Activated T-cell treated with anti-CD3 and anti-CD28 coated beads for 1 hour (primary cell): Measurements from ENCODE around the gene SPINDOC.
"Not testable (repeated sequence)": the region's sequence is repeated elsewhere in the genome, so short reads cannot be mapped to it uniquely, and the experiment has no call there.

Experiments used
- DNase-seq: peaks from one replicate; pipeline ENCODE4 v3.0.0-alpha.2; 2020; ENCODE audit warnings: low read depth

Gene SPINDOC

DNA sequence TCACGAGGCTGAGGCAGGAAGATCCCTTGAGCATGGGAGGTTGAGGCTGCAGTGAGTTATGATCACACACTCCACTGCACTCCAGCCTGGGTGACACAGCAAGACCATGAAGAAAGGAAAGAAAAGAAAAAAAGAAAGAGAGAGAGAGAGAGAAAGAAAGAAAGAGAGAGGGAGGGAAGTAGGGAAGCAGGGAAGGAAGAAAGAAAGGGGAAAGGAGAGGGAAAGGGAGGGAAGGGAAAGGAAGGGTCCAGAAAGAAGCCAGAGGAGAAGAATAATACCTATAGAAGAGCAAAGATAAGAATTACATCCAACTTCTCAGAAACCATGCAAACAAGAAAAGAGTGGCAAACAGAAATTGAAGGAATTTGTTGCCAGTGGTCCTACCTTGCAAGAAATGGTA, 27.4 kb upstream of the SPINDOC start:
- DNase-seq, result no peak

GRCh38 chr11:63791495-63792167, 21.6 kb upstream of the SPINDOC start:
- no peak for DNase-seq

- DNase-seq, result no peak
Measured at GRCh38 chr11:63793161-63793560, 20.1 kb upstream of the SPINDOC start.

- no peak for DNase-seq
Measured at GRCh38 chr11:63795066-63795465, 18.2 kb upstream of the SPINDOC start.

DNA sequence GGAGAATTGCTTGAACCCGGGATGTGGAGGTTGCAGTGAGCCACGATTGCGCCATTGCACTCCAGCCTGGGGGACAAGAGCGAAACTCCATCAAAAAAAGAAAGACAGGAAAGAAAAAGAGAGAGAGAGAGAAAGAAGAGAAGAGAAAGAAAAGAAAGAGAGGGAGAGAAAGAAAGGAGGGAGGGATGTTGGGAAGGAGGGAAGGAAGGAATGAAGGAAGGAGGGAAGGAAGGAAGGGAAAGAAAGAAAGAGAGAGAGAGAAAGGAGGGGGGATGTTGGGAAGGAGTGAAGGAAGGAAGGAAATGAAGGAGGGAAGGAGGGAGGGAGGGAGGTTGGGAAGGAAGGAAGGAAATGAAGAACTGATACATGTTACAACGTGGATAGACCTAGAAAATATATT, 12.3 kb upstream of the SPINDOC start:
- no peak for DNase-seq

GRCh38 chr11:63802637-63803414, 10.4 kb upstream of the SPINDOC start:
- DNase-seq, result no peak

DNA sequence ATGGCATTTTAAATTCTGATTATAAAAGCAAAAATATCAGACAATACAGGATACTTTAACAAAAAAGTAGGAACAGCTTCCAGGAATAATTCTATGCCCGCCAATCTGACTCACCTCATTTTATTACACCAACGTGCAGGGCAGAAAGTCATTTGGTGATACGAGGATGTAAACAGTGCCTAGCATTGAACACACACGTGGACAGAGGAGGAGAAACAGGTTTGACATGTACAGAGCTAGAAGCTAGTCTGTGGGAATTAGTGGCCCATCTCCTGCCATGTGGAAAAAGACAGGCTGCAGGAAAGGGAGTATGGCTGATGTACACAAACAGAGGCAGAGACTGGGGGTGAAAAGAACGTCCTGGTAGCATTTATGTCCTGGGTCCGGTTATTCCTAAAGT, 9.0 kb upstream of the SPINDOC start:
- no peak for DNase-seq

- DNase-seq, result no peak
Measured at GRCh38 chr11:63805844-63806415, 7.3 kb upstream of the SPINDOC start.

GRCh38 chr11:63810383-63810782, 2.9 kb upstream of the SPINDOC start:
- DNase-seq, result not testable (repeated sequence)

GRCh38 chr11:63811522-63811921, 1.7 kb upstream of the SPINDOC start:
- DNase-seq, result no peak

DNA sequence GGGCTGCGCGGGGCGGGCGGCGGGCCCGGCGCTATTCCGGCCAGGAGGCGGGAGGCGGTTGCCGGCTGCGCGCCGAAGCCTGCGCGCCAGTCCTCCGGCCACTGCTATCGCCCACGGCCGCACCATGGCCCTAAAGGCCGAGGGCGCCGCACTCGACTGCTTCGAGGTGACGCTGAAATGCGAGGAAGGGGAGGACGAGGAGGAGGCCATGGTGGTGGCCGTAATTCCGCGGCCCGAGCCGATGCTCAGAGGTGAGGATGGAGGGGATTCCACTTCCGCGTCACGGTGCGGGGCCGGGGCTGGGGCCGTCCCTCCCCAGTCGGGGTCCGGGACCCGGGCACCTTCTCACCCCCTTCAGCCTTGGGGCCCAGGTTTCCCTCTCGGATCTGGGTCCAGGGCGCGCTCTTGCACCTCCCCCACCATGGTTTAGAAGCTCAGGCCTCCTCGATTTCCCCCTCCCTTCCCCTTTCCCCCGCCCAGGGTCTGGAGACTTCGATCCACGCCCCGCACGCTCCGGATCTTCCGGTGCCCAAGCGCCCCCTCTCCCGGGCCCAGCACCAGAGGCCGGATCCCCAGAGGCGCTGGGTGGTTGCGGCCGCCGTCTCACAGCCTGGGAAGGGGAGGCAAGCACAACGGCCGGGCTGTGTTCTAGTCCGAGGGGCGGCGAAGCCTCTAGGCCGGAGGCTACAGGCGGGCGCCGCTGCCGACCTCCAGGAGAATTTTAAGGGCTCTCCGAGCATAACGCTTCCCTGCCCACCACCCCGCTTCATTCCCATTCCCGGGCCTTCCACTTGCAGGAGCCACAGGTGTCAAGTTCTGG, 517 bp downstream of the SPINDOC start:
- DNase-seq, result peak; percentile 8

GRCh38 chr11:63814383-63814736, 1.1 kb downstream of the SPINDOC start:
- no peak for DNase-seq

DNA sequence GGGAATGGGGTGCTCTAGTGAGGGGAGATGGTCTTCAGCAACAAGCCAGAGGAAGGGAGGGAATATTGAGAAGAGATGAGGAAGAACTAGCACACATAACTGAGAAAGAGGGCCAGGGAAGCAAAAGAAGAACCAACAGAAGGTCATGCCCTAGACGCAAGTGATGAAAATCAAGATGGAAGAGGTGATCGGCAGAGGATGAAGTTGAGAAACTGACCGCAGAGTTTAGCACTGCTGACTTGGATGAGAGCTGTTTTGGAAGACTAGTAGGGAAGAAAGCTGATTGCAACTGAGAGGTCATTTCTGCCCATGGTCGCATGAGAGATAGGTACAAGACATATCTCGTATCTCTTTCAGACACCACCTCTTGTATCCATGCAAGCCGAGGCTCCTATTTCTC, 2.9 kb downstream of the SPINDOC start:
- DNase-seq, result no peak

- DNase-seq, result no peak
Measured at GRCh38 chr11:63816732-63817131, 3.5 kb downstream of the SPINDOC start.

GRCh38 chr11:63817758-63818498, 4.7 kb downstream of the SPINDOC start:
- DNase-seq, result no peak

GRCh38 chr11:63818609-63819008, 5.4 kb downstream of the SPINDOC start:
- DNase-seq, result no peak

- DNase-seq, result no peak
Measured at GRCh38 chr11:63821411-63821810, 8.2 kb downstream of the SPINDOC start.

- no peak for DNase-seq
Measured at GRCh38 chr11:63826471-63827190, 13.4 kb downstream of the SPINDOC start.

- DNase-seq, result no peak
Measured at GRCh38 chr11:63829823-63830489, 16.7 kb downstream of the SPINDOC start.

DNA sequence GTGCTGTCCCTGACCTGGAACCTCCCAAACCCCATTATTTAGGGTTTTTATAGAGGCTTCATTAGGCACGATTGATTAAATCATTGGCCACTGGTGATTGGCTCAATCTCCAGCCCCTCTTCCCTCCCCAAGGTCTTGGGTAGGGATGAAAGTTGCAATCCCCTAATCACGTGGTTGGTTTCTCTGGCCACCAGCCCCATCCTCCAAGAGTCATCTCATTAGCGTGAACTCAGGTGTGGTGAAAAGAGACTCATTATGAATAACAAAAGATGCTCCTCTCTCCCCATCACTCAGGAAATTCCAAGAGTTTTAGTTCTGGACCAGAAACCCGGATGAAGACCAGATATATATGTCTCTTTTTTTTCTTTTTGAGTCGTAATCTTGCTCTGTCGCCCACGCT, 18.1 kb downstream of the SPINDOC start:
- DNase-seq, result no peak

GRCh38 chr11:63832336-63832735, 19.1 kb downstream of the SPINDOC start:
- DNase-seq, result no peak
